Measurements from ENCODE around the gene PRKCB. TPM values are rescaled to one million over a fixed set of nuclear protein-coding genes. Genes with fewer than 3 reads are reported as not detected.

PRKCB gene
- total RNA-seq, 4 donors from 2014 or later, result 7.7 to 40.0 (median 12.2) TPM

DNA sequence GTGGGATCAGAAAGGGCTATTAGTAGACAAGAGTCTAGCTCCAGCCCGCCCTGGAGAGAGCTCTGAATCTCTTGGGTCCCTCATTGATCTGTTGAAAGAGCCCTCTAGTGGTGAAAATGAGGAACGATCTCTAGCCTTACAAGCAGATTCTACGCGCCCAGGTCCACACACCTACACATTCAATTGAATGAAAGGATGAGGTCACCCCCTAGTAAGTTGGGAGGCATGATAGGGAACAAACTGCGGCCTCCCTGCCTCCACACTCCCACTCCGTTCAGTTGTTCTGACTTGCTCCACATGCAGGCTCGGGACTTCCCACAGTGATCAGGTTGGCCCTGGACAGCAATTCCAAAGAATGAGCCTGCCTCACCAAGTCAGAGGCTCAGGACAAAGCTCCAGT is 417.4 kb downstream of the PRKCB start:
- Histone ChIP-seq H3K9me3 (no peaks in the 10 kb centered on the region), H3K27me3 (peaks cover 36% of the 10 kb centered on the region), H3K27ac (no peak overlapping the region), H3K4me3 (no peak overlapping the region), H3K36me3 (no peaks in the 10 kb centered on the region), H3K4me1 (no peaks in the 10 kb centered on the region)
- WGBS, result 3% methylated on average over 7 of the region's 7 CpGs
- no peak for TF ChIP-seq EP300 (IDR thresholded peaks at IDR 0.05)
- TF ChIP-seq, protein P1, sequence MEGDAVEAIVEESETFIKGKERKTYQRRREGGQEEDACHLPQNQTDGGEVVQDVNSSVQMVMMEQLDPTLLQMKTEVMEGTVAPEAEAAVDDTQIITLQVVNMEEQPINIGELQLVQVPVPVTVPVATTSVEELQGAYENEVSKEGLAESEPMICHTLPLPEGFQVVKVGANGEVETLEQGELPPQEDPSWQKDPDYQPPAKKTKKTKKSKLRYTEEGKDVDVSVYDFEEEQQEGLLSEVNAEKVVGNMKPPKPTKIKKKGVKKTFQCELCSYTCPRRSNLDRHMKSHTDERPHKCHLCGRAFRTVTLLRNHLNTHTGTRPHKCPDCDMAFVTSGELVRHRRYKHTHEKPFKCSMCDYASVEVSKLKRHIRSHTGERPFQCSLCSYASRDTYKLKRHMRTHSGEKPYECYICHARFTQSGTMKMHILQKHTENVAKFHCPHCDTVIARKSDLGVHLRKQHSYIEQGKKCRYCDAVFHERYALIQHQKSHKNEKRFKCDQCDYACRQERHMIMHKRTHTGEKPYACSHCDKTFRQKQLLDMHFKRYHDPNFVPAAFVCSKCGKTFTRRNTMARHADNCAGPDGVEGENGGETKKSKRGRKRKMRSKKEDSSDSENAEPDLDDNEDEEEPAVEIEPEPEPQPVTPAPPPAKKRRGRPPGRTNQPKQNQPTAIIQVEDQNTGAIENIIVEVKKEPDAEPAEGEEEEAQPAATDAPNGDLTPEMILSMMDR (IDR thresholded peaks at IDR 0.05), result peak in 1 of 2 donors; percentile 44
- DNase-seq (ENCODE audit: low spot score in 2 of 2), result no peak

DNA sequence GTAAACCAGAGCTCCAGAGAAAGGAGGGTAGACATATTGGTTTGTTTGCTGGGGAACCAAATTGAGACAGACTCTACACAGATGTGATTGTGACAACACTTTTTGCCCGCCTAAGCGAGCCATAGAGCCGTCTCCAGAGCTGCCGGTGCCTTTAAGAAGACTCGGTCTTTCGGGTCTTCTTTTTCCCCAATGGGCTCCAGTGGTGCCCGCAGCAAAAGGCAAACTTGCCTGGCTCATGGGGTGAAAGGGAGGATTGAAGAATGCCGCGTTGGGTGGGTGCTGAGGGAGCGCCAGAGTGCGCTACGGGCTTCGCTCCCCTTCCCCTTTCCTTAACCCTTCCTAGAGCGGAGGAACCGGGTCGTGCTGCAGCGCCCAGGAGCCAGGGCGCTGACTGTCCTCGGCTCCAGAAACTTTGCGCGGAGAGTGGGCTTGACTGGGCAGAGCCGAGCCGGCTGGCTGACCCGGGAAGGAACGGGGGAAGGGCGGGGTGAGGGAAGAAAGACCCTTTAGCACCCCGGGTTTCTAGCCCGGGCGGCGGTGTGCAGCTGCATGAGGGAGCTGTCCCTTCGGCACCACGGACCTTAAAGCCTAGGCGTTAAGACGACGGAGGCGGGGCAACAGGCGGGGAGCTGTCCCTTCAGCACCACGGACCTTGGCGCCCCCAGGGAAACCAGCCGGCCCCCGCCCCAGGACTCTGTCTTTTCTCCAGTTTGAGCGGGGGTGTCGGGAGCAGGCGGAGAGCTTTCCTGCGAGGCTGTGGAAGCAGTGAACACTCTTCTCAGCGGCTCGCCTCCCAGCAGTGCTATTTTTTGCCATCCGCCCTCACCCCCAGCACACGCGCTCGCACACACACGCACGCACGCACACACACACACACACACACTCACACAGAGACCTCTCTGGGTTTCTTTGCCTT is 419.9 kb downstream of the PRKCB start, which contains the start of gene CACNG3:
CACNG3 (plus strand) TSS at position 880 of the 916 bp plus-strand sequence. CDS start 420 bp downstream, outside the sequence.
- WGBS, result 3% methylated on average over 38 of the region's 54 CpGs
- no peak within 1 kb of the TSS for H3K4me3 ChIP-seq
- H3K9me3 ChIP-seq, result no peaks in the 10 kb centered on the region
- DNase-seq (ENCODE audit: low spot score in 2 of 2), result no peak
- peaks cover 47% of the 10 kb centered on the region for H3K27me3 ChIP-seq
- H3K27ac ChIP-seq, result no peak within 1 kb of the TSS
- H3K36me3 ChIP-seq, result no peaks in the 10 kb centered on the region
- TF ChIP-seq EP300 (IDR thresholded peaks at IDR 0.05) (no peak), POLR2A (IDR thresholded peaks at IDR 0.05) (no peak), POLR2AphosphoS5 (IDR thresholded peaks at IDR 0.05) (no peak)
- TF ChIP-seq, protein P1 (IDR thresholded peaks at IDR 0.05), result no peak
- no peaks in the 10 kb centered on the region for H3K4me1 ChIP-seq

DNA sequence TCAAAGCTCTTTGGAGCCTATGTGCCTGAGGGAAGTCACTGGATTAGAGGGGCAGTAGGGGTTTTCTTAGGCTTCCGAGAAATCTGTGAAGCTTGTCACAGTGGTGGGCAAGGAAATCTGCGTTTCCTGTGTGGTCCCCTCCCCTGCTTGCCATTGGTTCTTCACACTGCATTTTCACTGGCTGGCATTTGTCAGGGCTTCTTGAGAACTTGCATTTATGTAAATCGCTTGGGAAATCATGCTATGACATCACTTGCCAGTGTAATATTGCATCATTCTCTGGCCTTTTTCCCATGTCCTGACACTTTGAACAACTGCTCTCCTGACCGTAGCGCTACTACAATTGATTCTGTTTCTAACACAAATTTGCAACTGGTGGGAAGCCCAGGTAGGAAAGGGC is 422.2 kb downstream of the PRKCB start:
- Histone ChIP-seq H3K9me3 (no peaks in the 10 kb centered on the region), H3K4me1 (no peaks in the 10 kb centered on the region), H3K36me3 (no peaks in the 10 kb centered on the region), H3K27me3 (peaks cover 47% of the 10 kb centered on the region), H3K4me3 (no peak overlapping the region), H3K27ac (no peak overlapping the region)
- TF ChIP-seq POLR2AphosphoS5 (IDR thresholded peaks at IDR 0.05), result no peak
- DNase-seq (ENCODE audit: low spot score in 2 of 2), result no peak
- 52% methylated on average over 5 of the region's 5 CpGs for WGBS

DNA sequence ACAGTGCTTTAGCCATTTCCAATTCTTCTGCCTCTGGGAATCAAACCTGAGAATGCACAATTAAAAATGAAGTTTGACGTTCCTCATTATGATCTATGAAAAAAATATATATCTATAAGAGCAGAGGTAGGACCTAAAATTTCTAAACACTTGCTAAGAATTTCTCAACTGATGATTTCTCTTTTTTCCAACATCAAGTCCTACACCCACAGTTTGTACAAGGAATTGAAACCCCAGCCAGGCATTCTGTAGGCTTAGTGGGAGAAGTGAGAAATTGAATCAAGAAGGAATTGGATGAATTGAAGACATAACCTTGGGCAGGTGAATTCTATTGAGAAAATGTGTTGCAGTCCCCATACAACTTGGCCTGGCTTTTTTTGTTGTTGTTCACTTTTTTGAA is 423.0 kb downstream of the PRKCB start:
- no peak for TF ChIP-seq EP300 (IDR thresholded peaks at IDR 0.05)
- TF ChIP-seq POLR2A (IDR thresholded peaks at IDR 0.05), result no peak
- no peak for TF ChIP-seq POLR2AphosphoS5 (IDR thresholded peaks at IDR 0.05)
- TF ChIP-seq, protein P1 (IDR thresholded peaks at IDR 0.05), result no peak
- H3K27me3 ChIP-seq, result peaks cover 40% of the 10 kb centered on the region
- no peaks in the 10 kb centered on the region for H3K4me1 ChIP-seq
- no peaks in the 10 kb centered on the region for H3K36me3 ChIP-seq
- H3K27ac ChIP-seq, result no peak overlapping the region
- DNase-seq (ENCODE audit: low spot score in 2 of 2), result no peak
- H3K4me3 ChIP-seq, result no peak overlapping the region
- 78% methylated on average over 1 of the region's 1 CpG for WGBS
- no peaks in the 10 kb centered on the region for H3K9me3 ChIP-seq

DNA sequence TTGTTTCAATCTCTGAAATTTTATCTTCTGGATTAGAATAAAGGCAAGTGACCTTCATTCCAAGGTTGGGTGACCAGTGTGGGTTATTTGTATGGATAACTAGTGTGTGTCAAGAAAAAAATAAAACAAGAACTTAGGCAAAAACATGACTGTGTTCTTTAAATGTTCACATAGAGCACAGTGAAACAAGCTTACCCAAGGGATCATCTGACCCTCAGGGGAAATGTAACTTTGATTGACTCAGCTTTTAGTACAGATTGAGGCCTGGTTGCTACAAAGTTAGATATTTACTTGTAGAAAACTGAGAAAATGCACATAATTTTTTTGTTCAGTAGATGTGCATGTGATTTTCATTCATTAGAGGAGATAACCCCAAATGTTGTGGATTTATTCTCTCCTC is 427.0 kb downstream of the PRKCB start:
- Histone ChIP-seq H3K27me3 (peaks cover 15% of the 10 kb centered on the region), H3K4me1 (no peaks in the 10 kb centered on the region), H3K4me3 (no peak overlapping the region), H3K9me3 (no peaks in the 10 kb centered on the region), H3K36me3 (no peaks in the 10 kb centered on the region), H3K27ac (no peak overlapping the region)
- TF ChIP-seq POLR2AphosphoS5 (IDR thresholded peaks at IDR 0.05), result no peak
- TF ChIP-seq, protein P1 (IDR thresholded peaks at IDR 0.05), result no peak
- DNase-seq (ENCODE audit: low spot score in 2 of 2), result no peak

Other genes starting within 250 kb of the PRKCB start
- gene NDUFAB1, start 239.7 kb upstream of the PRKCB start, total RNA-seq, result 10 to 100 TPM; 29.0 to 88.9 (median 73.4) TPM
- gene PALB2, start 194.7 kb upstream of the PRKCB start, total RNA-seq, result 10 to 100 TPM; 11.8 to 16.8 (median 15.8) TPM
- gene DCTN5, start 194.5 kb upstream of the PRKCB start, total RNA-seq, result 10 to 100 TPM; 45.8 to 52.0 (median 48.8) TPM
- 1 to 10 TPM; 4.6 to 8.3 (median 6.5) TPM for gene PLK1, start 157.1 kb upstream of the PRKCB start, total RNA-seq
- gene ERN2, start 122.8 kb upstream of the PRKCB start, total RNA-seq, result 1 to 10 TPM in 1 of 4 donors, under 1 TPM in 3; 0.32 to 2.8 (median 0.79) TPM
- gene CHP2, start 81.0 kb upstream of the PRKCB start, total RNA-seq, result 100 to 1,000 TPM in 2 of 4 donors, 10 to 100 TPM in 2; 60.3 to 102 (median 99.6) TPM